Activated T-cell treated with anti-CD3 and anti-CD28 coated beads for 48 hours (primary cell): Measurements from ENCODE around the gene CLEC10A.
"Not testable (repeated sequence)": the region's sequence is repeated elsewhere in the genome, so short reads cannot be mapped to it uniquely, and the experiment has no call there.

Experiments
- DNase-seq: peaks from one replicate; pipeline ENCODE4 v3.0.0-alpha.2; 2020; ENCODE audit warnings: low read depth

The CLEC10A gene

DNA sequence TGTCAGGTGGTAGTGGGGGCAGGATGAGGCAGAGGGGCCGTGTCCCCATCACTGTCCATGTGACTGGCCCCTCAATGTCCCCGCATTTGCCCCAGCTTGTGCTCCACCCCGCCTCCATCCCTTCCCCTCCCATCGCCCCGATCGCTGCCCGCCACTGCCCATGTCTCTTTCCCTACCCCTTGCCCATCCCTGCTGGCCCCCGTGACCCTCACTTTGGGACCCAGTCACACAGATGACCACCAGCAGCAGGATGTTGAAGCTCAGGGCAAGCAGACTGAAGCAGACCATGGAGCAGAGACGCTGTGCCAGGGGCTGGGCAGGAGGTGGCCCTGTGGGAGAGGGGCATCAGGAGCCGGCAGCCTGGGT is 28.5 kb upstream of the CLEC10A start:
- no peak for DNase-seq

DNA sequence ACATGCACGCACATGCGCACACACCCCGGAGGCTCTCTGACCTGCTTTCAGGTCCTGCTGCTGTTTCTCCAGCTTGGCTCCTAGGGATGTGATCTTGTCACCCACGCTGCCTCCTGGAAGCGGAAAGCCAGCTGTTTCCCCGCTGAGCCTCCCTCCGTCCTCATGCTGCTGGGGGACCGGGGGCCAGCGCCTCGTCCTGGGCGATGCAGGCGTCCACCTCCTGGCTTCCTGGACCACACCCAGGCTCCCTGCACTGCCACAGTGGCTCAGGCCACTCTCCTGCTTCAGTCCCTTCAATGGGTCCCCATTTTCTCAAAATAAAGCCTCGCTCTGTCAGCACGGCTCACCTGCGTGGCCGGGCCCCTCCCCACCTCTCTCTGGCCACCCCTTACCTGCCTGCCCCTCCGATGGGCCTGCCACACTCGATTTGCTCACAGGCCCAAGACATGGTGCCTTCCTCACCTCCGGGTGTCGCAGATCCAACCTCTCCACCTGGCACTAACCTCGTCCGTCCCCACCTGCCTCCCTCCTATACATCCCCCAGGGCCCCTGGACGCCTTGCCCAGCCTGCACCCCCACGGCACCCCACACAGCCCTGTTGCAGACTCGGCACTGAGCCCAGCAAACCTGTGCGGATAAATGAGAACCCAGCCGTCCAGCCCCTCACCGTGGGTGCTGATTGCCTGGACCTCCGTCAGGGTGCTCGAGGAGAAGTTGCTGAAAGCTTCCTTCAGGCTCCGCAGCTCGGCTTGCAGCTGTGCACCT is 27.9 kb upstream of the CLEC10A start:
- no peak for DNase-seq

DNA sequence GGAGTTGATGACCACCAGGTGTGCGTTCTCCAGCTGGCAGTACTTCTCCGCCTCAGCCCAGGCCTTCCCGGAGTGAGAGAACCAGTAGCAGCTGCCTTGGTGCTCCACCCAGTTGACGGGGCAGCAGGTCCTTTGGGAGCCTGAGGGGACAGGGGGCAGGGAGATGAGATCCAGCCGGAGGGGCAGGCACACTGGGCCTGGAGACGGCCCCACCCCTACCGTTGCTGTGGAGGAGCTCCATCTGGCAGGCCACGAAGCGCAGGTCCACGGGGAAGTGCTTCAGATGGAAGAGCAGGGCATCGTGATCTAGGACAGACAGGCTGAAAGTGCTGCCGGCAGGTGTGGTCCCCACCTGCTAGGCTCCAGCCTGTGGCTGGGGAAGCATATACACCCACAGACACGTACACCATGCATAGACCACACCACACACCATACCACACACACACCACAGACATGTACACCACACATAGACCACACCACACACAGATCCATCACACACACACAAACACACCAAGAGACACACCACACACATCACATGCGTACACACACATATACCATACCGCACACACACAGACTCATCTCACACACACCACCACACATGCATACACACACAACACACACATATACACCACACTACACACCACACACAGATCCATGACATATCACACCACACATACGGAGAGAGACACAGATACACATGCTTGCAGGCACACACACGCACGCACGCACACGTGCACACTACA is 27.1 kb upstream of the CLEC10A start:
- DNase-seq, result no peak

DNA sequence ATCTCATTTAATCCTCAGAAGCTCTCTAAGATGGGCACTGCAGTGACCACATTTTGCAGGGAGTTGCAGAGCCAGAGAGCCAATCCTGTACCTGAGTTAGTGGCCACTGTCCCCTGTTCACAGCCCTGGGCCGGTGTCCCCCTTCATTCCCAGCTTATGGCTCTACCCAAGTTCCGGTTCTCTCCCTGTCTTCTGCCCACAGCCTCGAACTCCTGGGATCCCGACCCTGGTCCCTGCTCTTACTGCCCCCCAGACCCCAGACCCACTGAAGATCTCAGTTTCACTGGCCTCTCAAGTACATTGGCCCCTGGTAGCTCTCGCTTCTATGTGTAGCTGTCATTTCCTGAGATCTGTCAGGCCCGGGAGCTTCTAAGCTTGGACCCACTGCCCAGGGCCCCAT is 22.4 kb upstream of the CLEC10A start:
- DNase-seq, result no peak

DNA sequence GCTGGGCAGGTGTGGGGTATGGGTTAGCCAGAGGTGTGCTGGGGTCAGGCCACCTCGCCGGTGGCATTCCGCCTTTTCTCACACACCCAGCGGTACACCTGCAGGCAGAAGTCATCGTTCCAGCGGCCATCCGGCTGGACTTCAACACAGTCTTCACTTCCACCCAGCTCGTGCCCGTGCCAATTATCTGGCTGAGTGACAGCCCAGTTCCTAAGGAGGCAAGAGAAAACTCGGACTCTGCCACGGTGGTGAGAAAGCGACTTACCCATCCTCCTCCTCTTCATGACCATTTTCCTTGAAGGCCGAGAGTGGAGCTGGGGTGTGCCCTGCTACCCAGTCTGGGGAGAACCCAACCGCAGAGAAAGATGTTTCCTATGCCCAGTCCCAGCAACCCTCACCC is 21.5 kb upstream of the CLEC10A start:
- no peak for DNase-seq

DNA sequence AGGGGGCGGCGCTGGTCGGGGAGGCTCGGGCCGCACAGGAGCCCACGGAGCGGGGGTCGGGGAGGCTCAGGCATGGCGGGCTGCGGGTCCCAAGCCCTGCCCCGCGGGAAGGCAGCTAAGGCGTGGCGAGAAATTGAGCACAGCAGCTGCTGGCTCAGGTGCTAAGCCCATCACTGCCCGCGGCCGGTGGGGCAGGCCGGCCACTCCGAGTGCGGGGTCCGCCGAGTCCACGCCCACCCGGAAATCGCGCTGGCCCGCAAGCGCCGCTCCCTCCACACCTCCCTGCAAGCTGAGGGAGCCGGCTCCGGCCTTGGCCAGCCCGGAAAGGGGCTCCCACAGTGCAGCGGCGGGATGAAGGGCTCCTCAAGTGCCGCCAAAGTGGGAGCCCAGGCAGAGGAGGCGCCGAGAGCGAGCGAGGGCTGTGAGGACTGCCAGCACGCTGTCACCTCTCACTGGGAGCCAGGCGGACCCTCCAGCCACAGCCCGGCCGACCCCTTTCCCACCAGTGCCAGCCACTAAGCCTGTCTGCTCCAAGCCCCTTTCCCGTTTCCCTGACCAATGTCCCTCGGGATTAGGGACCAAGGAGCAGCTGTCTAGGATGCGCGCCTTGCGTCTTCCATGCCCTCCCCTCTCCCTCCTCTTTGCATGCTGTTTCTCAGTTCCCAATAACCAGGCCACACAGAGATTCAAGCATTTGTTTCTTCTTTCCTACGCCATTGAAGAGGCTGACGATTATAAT is 20.8 kb upstream of the CLEC10A start:
- not testable (repeated sequence) for DNase-seq

DNA sequence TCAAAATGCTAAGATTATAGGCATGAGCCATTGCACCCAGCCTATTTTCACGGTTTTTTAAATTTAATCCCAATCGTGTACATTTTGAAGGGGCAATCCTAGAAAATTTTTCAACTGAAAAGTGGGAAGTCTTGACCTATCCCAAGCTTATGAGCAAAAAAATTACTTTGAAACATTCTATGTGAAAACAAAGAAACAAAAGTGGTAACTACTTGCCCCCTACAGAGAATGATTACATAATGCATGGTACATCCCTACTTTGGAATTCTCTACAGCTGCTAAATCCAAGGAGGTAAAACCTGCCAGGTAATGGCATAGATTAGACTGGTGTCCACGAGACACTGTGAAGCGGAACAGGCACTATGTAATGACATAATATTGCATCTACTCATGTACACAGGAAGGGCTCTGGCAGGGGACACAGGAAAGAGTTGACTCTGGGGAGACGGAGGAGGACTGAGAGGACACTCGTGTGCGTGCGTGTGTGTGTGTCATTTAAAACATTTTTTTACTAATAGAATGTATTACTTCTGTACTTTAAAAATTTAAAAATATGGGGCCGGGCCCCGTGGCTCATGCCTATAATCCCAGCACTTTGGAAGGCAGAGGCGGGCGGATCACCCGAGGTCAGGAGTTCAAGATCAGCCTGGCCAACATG is 18.9 kb upstream of the CLEC10A start:
- no peak for DNase-seq

DNA sequence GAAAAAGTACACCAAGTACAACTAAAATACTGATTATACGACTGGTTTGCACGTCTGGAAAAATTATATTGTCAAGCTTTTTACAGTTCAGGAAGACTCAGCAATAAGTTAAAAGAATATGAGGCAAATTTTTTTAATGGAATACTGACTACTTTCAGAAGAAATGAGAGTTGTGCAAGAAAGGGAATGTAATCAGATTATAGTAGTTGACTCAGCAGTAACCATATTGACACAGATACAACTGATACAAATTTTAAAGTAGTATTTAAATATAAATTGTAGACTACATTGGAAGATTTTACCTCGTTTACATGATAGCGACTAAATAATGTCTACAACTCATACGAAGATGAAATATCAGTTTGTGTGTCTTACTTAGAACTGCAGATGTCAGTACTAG is 17.9 kb upstream of the CLEC10A start:
- no peak for DNase-seq

DNA sequence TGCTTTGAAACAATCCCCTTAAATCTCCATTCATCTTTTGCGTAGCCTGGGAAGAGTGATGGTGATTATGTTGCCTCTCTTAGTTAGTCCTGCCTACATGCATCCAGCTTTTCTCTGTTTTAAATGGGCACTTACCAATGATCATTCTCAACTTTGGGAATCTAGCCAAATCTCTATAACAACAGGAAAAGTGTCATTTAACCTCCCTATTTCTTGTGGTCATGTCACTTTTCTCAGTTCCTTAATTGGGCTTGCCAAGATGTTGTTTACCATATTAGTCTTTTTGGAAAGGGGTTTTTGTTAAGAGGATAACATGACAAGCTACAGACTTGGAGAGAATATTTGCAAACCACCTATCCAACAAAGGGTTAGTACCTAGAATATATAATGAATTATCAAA is 15.6 kb upstream of the CLEC10A start:
- DNase-seq, result no peak

DNA sequence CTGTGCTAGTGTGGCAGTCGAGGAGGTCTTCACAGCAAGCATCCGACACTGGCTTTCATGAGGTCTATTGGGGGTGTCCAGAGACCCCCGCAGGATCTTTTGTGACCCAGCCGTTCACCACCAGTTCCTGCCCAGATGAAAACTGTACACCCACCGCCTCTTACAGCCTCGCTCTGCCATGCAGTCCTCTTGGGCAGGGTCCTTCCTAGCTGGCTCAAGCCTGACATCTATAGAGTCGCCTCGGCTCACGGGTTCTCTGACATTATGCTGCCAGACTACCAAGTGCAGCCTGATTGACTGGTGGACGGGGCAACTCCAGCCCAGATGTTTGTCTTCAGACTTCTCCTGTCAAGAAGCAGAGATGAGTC is 14.6 kb upstream of the CLEC10A start:
- DNase-seq, result no peak

DNA sequence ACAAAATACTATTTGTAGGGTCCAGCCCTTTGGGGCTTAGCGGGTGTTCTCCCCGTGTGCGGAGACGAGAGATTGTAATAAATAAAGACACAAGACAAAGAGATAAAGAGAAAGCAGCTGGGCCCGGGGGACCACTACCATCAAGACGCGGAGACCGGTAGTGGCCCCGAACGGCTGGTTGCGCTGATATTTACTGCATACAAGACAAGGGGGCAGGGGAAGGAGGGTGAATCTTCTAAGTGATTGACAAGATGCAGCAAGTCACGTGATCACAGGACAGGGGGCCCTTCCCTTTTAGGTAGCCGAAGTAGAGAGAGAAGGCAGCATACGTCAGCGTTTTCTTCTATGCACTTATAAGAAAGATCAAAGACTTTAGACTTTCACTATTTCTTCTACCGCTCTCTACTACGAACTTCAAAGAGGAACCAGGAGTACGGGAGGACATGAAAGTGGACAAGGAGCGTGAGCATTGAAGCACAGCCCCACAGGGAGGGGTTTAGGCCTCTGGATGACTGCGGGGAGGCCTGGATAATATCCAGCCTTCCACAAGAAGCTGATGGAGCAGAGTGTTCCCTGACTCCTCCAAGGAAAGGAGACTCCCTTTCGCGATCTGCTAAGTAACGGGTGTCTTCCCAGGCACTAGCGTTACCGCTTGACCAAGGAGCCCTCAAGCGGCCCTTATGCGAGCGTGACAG is 11.4 kb upstream of the CLEC10A start:
- not testable (repeated sequence) for DNase-seq

DNA sequence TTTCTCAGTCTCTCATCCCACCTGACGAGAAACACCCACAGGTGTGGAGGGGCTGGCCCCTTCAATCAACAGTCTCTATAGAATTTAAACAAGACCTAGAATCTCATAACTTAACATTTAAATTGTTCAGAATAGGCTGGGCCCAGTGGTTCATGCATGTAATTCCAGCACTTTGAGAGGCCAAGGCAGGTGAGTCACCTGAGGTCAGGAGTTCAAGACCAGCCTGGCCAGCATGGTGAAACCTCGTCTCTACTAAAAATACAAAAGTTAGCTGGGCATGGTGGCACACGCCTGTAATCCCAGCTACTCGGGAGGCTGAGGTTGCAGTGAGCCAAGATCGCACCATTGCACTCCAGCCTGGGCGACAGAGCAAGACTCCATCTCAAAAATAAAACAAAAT is 9.5 kb upstream of the CLEC10A start:
- not testable (repeated sequence) for DNase-seq

DNA sequence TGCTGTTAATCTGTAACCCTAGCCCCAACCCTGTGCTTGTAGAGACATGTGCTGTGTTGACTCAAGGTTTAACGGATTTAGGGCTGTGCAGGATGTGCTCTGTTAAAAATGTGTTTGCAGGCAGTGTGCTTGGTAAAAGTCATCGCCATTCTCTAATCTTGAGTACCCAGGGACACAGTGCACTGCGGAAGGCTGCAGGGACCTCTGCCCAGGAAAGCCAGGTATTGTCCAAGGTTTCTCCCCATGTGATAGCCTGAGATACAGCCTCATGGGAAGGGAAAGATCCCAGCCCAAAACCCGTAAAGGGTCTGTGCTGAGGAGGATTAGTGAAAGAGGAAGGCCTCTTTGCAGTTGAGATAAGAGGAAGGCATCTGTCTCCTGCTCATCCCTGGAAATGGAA is 8.4 kb upstream of the CLEC10A start:
- DNase-seq, result not testable (repeated sequence)

DNA sequence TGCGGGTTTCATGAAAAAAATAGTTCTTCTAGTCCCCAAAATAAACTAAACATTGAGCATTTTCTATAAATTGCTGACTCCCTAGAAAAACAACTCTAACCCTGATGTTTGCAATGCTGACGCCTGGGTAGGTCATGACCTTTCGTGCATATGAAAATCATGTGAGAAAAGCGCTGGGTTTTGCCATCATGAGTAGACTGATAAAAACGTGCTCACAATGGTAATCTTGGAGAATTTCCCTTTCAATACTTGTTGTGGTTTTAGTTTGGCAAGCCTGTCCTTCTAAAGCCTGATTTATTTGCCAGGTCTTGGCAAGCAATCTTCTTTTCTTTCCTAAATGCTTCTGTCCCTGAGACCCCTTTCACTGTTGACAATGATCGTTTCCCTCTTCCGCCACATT is 4.0 kb upstream of the CLEC10A start:
- DNase-seq, result no peak

DNA sequence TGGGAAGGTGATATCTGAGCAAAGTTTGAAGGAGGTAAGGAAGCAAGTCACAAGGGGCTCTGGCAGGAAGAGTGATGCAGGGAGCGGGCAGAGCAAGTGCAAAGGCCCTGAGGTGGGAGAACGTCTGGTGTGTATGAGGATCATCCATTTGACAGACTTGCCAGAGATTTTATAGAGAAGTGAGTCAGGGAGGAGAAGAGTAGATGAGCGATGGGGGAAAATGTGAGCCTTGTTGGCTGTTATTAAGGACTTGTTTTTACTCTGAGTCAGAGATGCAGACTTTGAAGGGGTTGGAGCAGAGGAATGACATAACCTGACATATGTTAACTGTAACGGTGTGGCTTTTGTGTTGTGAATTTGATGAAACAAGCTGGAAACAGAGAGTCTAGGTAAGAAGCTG is 3.5 kb upstream of the CLEC10A start:
- DNase-seq, result no peak

DNA sequence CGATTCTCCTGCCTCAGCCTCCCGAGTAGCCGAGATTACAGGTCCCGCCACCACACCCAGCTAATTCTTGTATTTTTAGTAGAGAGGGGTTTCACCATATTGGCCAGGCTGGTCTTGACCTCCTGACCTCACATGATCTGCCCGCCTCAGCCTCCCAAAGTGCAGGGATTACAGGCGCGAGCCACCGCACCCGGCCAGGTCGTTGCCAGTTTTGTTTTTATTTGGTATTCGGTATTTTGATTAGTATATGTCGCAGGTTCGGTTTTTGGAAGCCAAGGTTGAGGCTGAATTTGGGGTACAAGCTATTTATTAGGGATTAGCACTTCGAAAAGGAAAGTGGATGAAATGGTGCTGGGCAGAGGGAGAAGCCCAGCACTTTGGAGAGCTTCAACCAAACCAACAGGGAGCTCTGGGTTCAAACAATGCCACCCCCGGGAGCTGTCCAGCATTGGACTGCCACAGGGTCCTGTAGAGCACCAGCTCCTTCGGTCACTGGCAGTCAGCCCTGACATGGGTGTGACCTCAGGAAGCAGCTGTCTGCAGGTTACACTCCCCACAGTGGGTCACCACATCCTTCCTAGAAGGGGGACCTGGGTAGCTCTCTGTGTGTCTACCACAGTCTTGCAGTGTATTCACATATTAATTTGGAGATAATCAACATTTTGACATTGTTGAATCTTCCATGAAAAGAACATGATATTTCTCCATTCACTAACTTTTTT is 1.5 kb upstream of the CLEC10A start:
- DNase-seq, result no peak

DNA sequence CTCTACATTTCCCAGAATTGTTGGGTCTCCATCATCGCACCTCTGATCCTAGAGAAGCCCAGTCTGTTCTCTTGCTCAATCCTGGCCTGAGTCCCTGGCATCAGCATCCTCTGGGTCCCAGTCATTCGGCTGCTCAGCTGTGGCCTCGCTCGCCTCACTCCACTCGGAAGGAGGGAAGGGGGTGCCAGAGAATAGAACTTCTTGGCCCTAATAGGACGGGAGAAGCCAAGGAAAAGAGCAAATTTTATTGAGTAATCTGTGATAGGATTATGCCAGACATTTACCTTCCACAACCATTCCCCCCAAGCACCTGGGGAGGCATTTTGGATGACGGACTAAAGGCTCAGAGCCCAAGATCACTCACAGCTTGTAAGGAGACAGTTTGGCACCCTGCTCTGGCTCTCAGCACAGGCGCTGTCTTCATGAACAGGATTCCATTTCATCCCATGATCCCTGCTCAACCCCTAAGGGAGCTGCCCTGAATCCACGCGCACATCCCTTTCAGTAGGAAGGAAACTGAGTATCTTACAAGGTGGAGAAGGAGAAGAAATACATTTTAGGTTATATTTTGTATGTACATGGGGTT is 498 bp upstream of the CLEC10A start:
- no peak for DNase-seq

DNA sequence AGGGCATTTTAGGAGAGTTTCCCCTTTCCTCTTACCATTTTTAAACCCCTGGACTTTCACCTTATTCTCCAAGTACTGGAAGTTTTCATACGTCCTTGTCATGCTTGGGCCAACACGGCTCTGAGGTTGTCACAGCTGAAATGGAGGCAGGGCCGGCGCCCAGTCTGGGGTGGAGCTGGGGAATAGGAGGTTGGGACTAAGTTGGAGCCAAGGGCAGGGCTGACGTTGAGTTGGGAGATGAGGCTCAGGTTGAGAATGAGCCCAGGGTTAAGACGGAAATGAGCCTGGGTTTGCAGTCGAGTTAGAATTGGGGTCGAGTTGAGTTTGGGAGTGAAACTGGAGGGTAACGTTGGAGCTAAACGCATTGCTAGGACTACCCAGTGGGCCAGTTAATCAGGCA is 1.3 kb downstream of the CLEC10A start:
- no peak for DNase-seq

DNA sequence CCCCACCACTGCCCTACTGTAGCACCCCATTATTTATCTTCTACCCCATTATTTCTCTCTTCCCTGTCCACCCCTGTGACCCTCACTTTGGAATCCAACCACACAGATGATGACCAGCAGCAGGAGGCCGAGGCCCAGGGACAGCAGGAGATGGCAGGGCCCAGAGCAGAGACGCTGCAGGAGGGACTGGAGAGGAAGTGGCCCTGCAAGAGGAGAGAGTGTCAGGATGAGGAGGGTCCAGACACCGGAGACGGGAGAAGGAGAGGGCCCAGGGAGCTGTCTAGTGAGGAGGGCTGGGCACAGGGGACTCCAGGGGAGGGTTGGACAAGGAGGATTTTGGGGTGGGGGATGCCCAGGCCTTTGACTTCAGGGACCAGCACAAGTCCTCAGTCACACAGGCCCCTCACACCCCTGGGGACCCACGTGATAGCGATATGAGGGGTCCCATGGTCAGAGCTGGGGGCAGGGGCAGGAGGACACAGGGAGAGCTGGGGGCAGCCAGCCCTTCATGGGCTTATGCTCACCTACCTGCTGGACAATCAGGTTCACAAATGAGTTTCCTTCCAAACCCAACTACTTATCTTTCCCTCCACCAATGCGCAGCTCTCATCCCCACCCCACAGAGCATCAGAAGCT is 2.0 kb downstream of the CLEC10A start:
- no peak for DNase-seq

DNA sequence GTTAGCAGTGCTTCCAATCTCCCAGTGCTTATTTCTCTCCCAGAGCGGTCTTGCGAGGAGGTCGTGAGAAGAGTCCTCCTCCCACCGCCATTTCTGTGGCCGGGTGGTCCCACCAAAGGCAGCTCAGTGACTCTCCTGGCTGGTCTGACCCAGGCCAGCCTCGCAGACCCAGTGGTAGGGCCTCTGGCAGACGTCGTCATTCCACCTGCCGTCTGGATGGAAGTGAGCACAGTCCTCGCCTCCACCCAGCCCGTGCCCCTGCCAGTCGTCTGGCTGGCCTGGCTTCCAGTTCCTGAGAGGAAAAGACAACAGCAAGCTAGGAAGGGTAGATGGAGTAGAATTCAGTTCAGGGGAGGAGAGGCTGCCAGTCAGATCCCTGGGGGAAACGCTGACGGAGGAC is 5.1 kb downstream of the CLEC10A start:
- no peak for DNase-seq

DNA sequence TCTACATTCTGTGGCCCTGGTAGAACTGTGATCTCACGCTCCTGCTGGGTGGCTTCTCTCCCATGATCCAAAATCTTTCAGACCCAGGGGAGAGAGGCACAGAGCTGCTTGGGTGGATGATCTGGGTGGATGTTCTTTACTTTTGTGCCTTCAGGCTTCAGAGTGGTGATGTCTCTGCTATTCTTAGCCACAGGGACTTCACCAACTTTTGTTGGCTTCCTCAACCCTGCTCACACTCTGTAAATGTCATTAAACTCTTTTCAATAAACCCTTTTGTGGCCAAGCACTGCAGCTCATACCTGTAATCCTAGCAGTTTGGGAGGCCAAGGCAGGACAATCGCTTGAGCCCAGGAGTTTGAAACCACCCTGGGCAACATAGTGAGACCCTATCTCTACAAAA is 7.6 kb downstream of the CLEC10A start:
- DNase-seq, result no peak
